Vagina (tissue), 2 donors: ENCODE results near the gene ABLIM2. TPM values are rescaled to one million over a fixed set of nuclear protein-coding genes. Genes with fewer than 3 reads are reported as not detected.

ENCODE experiments used
- DNase-seq, 2 donors: peaks; one replicate each; pipeline ENCODE4 v3.0.0-alpha.2; 2017; ENCODE audit errors: extremely low spot score in 2 of 2
- H3K27ac ChIP-seq: fragments of 200-600 bp; sonication (generic); one replicate; pipeline ENCODE4 v1.5.1; 2019
- H3K27me3 ChIP-seq: fragments of 200-600 bp; sonication (generic); one replicate; pipeline ENCODE4 v1.5.1; 2019
- H3K36me3 ChIP-seq, 2 donors: fragments of 200-600 bp; sonication (generic); one replicate each; pipeline ENCODE4 v1.5.1; 2017 to 2019
- H3K4me1 ChIP-seq: fragments of 200-600 bp; sonication (generic); one replicate; pipeline ENCODE4 v1.5.1; 2019
- H3K4me3 ChIP-seq, 2 donors: fragments of 200-600 bp; sonication (generic); 1 replicate in 1 of 2; 2 replicates in 1 of 2; pipeline ENCODE4 v1.5.1; 2016 to 2019
- H3K9me3 ChIP-seq: fragments of 200-600 bp; sonication (generic); one replicate; pipeline ENCODE4 v1.5.1; 2019
- POLR2A ChIP-seq, 2 donors: fragments of 450-650 bp; IDR thresholded peaks; one replicate each; pipeline ENCODE4 v1.6.1; 2017; ENCODE audit warnings: antibody characterized with exemption in 2 of 2, mild to moderate bottlenecking in 2 of 2, moderate library complexity in 2 of 2
- POLR2AphosphoS5 ChIP-seq, 2 donors: sonication (generic); formaldehyde crosslinking; IDR thresholded peaks; one replicate each; pipeline ENCODE4 v1.9.0; 2017; ENCODE audit warnings: antibody characterized with exemption in 2 of 2, mild to moderate bottlenecking in 2 of 2, low read depth in 1 of 2; ENCODE audit not compliant: insufficient read depth in 1 of 2
- intact Hi-C: fragments of 100-400 bp; cut with DNase I; formaldehyde crosslinking; loops from one replicate; pipeline ENCODE4 v1.15.1; 2023
- total RNA-seq: library from RNA; depleted of rRNA; stranded (reverse); fragments of >200 nt; gene quantifications from one replicate; pipeline ENCODE4 v1.2.3, GENCODE V29; 2016
- TF ChIP-seq, protein P1 (sequence below), 3 experiments: fragments of 450-650 bp in 2 of 3; fragments of 200-600 bp in 1 of 3; sonication (generic) in 1 of 3; IDR thresholded peaks; one replicate each; pipeline ENCODE4 v1.5.1; 2017 to 2019; ENCODE audit warnings: antibody characterized with exemption in 3 of 3, mild to moderate bottlenecking in 2 of 3, moderate library complexity in 2 of 3

The ABLIM2 gene
- total RNA-seq, 1 donor from 2014 or later: 15.5 TPM

- Histone ChIP-seq H3K36me3 (no peaks in the 10 kb centered on the region), H3K27me3 (no peaks in the 10 kb centered on the region), H3K4me1 (no peaks in the 10 kb centered on the region), H3K27ac (no peak overlapping the region), H3K4me3 (no peak overlapping the region), H3K9me3 (no peaks in the 10 kb centered on the region)
- DNase-seq: no peak
- intact Hi-C loops: no loop called here
- TF ChIP-seq, protein P1, sequence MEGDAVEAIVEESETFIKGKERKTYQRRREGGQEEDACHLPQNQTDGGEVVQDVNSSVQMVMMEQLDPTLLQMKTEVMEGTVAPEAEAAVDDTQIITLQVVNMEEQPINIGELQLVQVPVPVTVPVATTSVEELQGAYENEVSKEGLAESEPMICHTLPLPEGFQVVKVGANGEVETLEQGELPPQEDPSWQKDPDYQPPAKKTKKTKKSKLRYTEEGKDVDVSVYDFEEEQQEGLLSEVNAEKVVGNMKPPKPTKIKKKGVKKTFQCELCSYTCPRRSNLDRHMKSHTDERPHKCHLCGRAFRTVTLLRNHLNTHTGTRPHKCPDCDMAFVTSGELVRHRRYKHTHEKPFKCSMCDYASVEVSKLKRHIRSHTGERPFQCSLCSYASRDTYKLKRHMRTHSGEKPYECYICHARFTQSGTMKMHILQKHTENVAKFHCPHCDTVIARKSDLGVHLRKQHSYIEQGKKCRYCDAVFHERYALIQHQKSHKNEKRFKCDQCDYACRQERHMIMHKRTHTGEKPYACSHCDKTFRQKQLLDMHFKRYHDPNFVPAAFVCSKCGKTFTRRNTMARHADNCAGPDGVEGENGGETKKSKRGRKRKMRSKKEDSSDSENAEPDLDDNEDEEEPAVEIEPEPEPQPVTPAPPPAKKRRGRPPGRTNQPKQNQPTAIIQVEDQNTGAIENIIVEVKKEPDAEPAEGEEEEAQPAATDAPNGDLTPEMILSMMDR (IDR thresholded peaks at IDR 0.05): no peak
- no peak for TF ChIP-seq POLR2A (IDR thresholded peaks at IDR 0.05)
- no peak for TF ChIP-seq POLR2AphosphoS5 (IDR thresholded peaks at IDR 0.05; ENCODE audit: insufficient read depth in 1 of 2, low read depth in 1 of 2)
Measured at GRCh38 chr4:8127051-8127826, 31.4 kb downstream of the ABLIM2 start.

- intact Hi-C loops: no loop called here
- TF ChIP-seq, protein P1 (IDR thresholded peaks at IDR 0.05): no peak
- TF ChIP-seq POLR2AphosphoS5 (IDR thresholded peaks at IDR 0.05; ENCODE audit: insufficient read depth in 1 of 2, low read depth in 1 of 2) (no peak), POLR2A (IDR thresholded peaks at IDR 0.05) (no peak)
Measured at GRCh38 chr4:8126523-8126922, 32.1 kb downstream of the ABLIM2 start.

DNA sequence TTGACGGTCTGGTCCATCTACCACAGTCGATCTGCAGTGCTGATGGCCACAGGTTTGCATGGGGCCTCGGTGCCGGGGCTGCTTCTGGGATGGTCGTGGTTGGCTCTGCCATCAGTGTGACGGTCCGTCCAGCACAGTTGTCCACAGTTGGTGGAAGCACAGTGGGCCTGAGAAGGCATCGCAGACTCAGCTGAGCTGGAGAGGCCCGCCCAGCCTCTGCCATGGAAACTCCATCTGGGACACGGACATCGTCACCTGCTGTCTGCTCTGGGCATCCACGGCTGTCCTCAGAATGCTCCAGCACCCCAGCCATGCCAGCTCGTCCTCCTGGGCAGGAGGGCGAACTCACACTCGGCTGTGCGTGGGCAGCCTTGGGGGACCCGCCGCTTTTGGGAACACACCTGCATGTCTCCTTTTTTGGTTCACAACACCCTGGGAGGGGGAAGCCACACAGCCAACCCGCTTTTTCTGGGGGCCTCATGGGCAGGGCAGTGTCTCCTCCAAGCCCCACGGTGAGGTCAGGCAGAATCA, 33.0 kb downstream of the ABLIM2 start:
- Histone ChIP-seq H3K36me3 (no peaks in the 10 kb centered on the region), H3K27ac (no peak overlapping the region), H3K9me3 (no peaks in the 10 kb centered on the region), H3K4me1 (no peaks in the 10 kb centered on the region), H3K27me3 (no peaks in the 10 kb centered on the region), H3K4me3 (no peak overlapping the region)
- DNase-seq: no peak
- TF ChIP-seq, protein P1 (IDR thresholded peaks at IDR 0.05): no peak
- no peak for TF ChIP-seq POLR2AphosphoS5 (IDR thresholded peaks at IDR 0.05; ENCODE audit: insufficient read depth in 1 of 2, low read depth in 1 of 2)
- TF ChIP-seq POLR2A (IDR thresholded peaks at IDR 0.05): no peak
- intact Hi-C loops: no loop called here

More at GRCh38 chr4:8126523-8126922, 32.1 kb downstream of the ABLIM2 start:
- Histone ChIP-seq H3K27me3 (no peaks in the 10 kb centered on the region), H3K9me3 (no peaks in the 10 kb centered on the region), H3K27ac (no peak overlapping the region), H3K4me3 (no peak overlapping the region), H3K36me3 (no peaks in the 10 kb centered on the region), H3K4me1 (no peaks in the 10 kb centered on the region)
- DNase-seq: no peak

DNA sequence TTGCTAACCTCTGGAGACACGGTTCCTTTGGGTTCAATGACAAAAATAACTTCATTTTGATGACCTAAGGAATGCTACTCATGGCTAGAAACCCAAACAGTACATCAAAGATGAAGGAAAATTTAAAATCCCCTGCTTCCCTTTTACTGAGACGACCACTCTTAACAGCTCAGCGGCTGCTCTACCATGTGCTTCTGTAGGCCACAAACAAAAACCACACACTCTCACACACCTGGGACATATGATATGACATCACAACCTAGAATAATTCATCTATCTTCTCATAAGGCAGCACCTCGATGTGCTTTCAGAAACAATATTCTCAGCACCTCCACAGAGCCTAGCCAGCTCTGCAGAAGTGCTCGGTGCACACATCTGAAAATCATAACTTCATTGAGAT, 34.7 kb downstream of the ABLIM2 start:
- TF ChIP-seq POLR2AphosphoS5 (IDR thresholded peaks at IDR 0.05; ENCODE audit: insufficient read depth in 1 of 2, low read depth in 1 of 2) (no peak), POLR2A (IDR thresholded peaks at IDR 0.05) (no peak)
- TF ChIP-seq, protein P1 (IDR thresholded peaks at IDR 0.05): no peak
- no peak for DNase-seq
- no peaks in the 10 kb centered on the region for H3K9me3 ChIP-seq
- no peak overlapping the region for H3K4me3 ChIP-seq
- no peaks in the 10 kb centered on the region for H3K36me3 ChIP-seq
- H3K4me1 ChIP-seq: no peaks in the 10 kb centered on the region
- intact Hi-C loops: no loop called here
- H3K27ac ChIP-seq: no peak overlapping the region
- H3K27me3 ChIP-seq: no peaks in the 10 kb centered on the region

DNA sequence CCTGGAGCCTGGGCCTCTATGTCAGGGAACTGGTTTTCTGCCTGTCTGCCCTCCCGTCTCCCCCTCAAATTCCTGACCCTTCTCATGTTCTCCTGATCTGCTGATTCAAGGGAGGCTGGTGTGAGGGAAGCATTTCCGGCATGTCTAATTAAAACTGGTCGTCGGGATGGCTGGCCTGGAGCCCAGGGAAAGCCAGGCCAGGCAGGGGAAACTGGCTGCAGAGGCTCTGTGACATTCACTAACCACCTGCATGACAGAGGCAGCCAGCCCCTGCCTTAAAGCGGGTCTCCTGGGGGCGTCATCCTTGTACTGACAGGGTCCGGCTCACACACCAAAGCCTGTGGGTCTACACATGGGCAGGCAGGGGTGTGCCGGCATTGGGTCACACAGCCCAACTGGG, 35.2 kb downstream of the ABLIM2 start:
- no peak for DNase-seq
- no peaks in the 10 kb centered on the region for H3K36me3 ChIP-seq
- no peaks in the 10 kb centered on the region for H3K4me1 ChIP-seq
- TF ChIP-seq, protein P1 (IDR thresholded peaks at IDR 0.05): no peak
- TF ChIP-seq POLR2A (IDR thresholded peaks at IDR 0.05) (no peak), POLR2AphosphoS5 (IDR thresholded peaks at IDR 0.05; ENCODE audit: insufficient read depth in 1 of 2, low read depth in 1 of 2) (no peak)
- intact Hi-C loops: no loop called here
- no peak overlapping the region for H3K27ac ChIP-seq
- H3K4me3 ChIP-seq: no peak overlapping the region
- H3K9me3 ChIP-seq: no peaks in the 10 kb centered on the region
- no peaks in the 10 kb centered on the region for H3K27me3 ChIP-seq
